ENCODE results near the gene BCAS3. TPM values are rescaled to one million over a fixed set of nuclear protein-coding genes. Genes with fewer than 3 reads are reported as not detected.
A peak's percentile ranks its signal among the peaks of the same experiment; 100 is the strongest.

BCAS3 gene
- total and polyA plus RNA-seq, 10 donors = 3.7 to 56.0 (median 42.3) TPM

GRCh38 chr17:61132524-61132923 lies 454.9 kb downstream of the BCAS3 start:
- no peak for DNase-seq
- H3K27ac ChIP-seq = no peak overlapping the region
- 90 to 98% (median 97%) methylated on average over 4 of the region's 4 CpGs for WGBS, 5 donors
- TF ChIP-seq POLR2A (IDR thresholded peaks at IDR 0.05) = no peak
- no peak for TF ChIP-seq POLR2AphosphoS5 (IDR thresholded peaks at IDR 0.05)
- no peak for TF ChIP-seq CTCF (IDR thresholded peaks at IDR 0.05 in 8 of 11, conservative IDR thresholded peaks at IDR 0.05 in 3 of 11)
- no peak overlapping the region for H3K4me3 ChIP-seq
- no peaks in the 10 kb centered on the region for H3K9me3 ChIP-seq
- intact Hi-C loops (cut with DNase I; ENCODE audit: low total_unique reads) = no loop called here
- peaks cover 0 to 5% (median 0%) of the 10 kb centered on the region in 7 donors for H3K27me3 ChIP-seq (replicated peaks in 1 of 7)
- H3K4me1 ChIP-seq = peaks cover 7 to 35% (median 19%) of the 10 kb centered on the region in 6 donors
- H3K36me3 ChIP-seq = no peaks in the 10 kb centered on the region

- 92 to 100% (median 98%) methylated on average over 1 of the region's 1 CpG for WGBS, 5 donors
- Histone ChIP-seq H3K9me3 (no peaks in the 10 kb centered on the region), H3K36me3 (no peaks in the 10 kb centered on the region), H3K4me1 (peaks cover 8 to 35% (median 19%) of the 10 kb centered on the region in 6 donors), H3K4me3 (no peak overlapping the region), H3K27me3 (replicated peaks in 1 of 7) (no peaks in the 10 kb centered on the region), H3K27ac (no peak overlapping the region)
- TF ChIP-seq POLR2A (IDR thresholded peaks at IDR 0.05) (no peak), POLR2AphosphoS5 (IDR thresholded peaks at IDR 0.05) (no peak), CTCF (IDR thresholded peaks at IDR 0.05 in 8 of 11, conservative IDR thresholded peaks at IDR 0.05 in 3 of 11) (no peak)
- intact Hi-C loops (cut with DNase I; ENCODE audit: low total_unique reads) = no loop called here
- no peak for DNase-seq
These were observed 456.2 kb downstream of the BCAS3 start for GRCh38 chr17:61133853-61134252.

- H3K27me3 ChIP-seq (replicated peaks in 1 of 7) = no peaks in the 10 kb centered on the region
- H3K9me3 ChIP-seq = no peaks in the 10 kb centered on the region
- H3K27ac ChIP-seq = peak overlapping the region in 1 of 8 donors; percentile 44
- no peak overlapping the region for H3K4me3 ChIP-seq
- peaks cover 4 to 35% (median 18%) of the 10 kb centered on the region in 6 donors for H3K4me1 ChIP-seq
- TF ChIP-seq CTCF (IDR thresholded peaks at IDR 0.05 in 8 of 11, conservative IDR thresholded peaks at IDR 0.05 in 3 of 11) (no peak), POLR2AphosphoS5 (IDR thresholded peaks at IDR 0.05) (no peak), POLR2A (IDR thresholded peaks at IDR 0.05) (no peak)
- intact Hi-C loops (cut with DNase I; ENCODE audit: low total_unique reads) = no loop called here
- no peaks in the 10 kb centered on the region for H3K36me3 ChIP-seq
- 85 to 91% (median 91%) methylated on average over 6 of the region's 6 CpGs for WGBS, 5 donors
- DNase-seq = no peak
These were observed 457.0 kb downstream of the BCAS3 start for GRCh38 chr17:61134551-61135235.

GRCh38 chr17:61135782-61136181 lies 458.1 kb downstream of the BCAS3 start:
- TF ChIP-seq CTCF (IDR thresholded peaks at IDR 0.05 in 8 of 11, conservative IDR thresholded peaks at IDR 0.05 in 3 of 11) (no peak), POLR2AphosphoS5 (IDR thresholded peaks at IDR 0.05) (peak in 1 of 3 donors; percentile 28)
- Histone ChIP-seq H3K27me3 (replicated peaks in 1 of 7) (no peaks in the 10 kb centered on the region), H3K4me3 (peak overlapping the region in 2 of 8 donors; percentile 9 to 25), H3K9me3 (no peaks in the 10 kb centered on the region), H3K27ac (peak overlapping the region in 3 of 8 donors; percentile 8 to 44 (median 26)), H3K36me3 (no peaks in the 10 kb centered on the region), H3K4me1 (peaks cover 4 to 36% (median 22%) of the 10 kb centered on the region in 6 donors)
- WGBS, 5 donors = 75 to 89% (median 79%) methylated on average over 14 of the region's 14 CpGs
- DNase-seq = peak; percentile 72
- intact Hi-C loops (cut with DNase I; ENCODE audit: low total_unique reads) = no loop called here

Measured in spleen (tissue), 11 donors.